ENCODE results near the gene CCDC85C. TPM values are rescaled to one million over a fixed set of nuclear protein-coding genes. Genes with fewer than 3 reads are reported as not detected.

Gene CCDC85C
- total RNA-seq, 1 experiment from 2014 or later: 42.3 TPM

GRCh38 chr14:99571303-99571986 is 32.6 kb downstream of the CCDC85C start (continued):
- no peak for TF ChIP-seq ZNF274 (IDR thresholded peaks at IDR 0.05; ENCODE audit: low read depth, low read length)
- TF ChIP-seq EGR1 (IDR thresholded peaks at IDR 0.05; ENCODE audit: low read depth): no peak
- TF ChIP-seq, protein P1, sequence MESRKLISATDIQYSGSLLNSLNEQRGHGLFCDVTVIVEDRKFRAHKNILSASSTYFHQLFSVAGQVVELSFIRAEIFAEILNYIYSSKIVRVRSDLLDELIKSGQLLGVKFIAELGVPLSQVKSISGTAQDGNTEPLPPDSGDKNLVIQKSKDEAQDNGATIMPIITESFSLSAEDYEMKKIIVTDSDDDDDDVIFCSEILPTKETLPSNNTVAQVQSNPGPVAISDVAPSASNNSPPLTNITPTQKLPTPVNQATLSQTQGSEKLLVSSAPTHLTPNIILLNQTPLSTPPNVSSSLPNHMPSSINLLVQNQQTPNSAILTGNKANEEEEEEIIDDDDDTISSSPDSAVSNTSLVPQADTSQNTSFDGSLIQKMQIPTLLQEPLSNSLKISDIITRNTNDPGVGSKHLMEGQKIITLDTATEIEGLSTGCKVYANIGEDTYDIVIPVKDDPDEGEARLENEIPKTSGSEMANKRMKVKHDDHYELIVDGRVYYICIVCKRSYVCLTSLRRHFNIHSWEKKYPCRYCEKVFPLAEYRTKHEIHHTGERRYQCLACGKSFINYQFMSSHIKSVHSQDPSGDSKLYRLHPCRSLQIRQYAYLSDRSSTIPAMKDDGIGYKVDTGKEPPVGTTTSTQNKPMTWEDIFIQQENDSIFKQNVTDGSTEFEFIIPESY (IDR thresholded peaks at IDR 0.05; ENCODE audit: extremely low read depth, insufficient replicate concordance, low read length): no peak

GRCh38 chr14:99570544-99571302 is 33.3 kb downstream of the CCDC85C start:
- TF ChIP-seq TCF7L2 (IDR thresholded peaks at IDR 0.05; ENCODE audit: borderline replicate concordance, extremely low read depth, insufficient read depth, insufficient read length) (no peak), RAD21 (IDR thresholded peaks at IDR 0.05; ENCODE audit: low read depth) (no peak), SRF (IDR thresholded peaks at IDR 0.05; ENCODE audit: low read depth) (no peak), EZH2phosphoT487 (IDR thresholded peaks at IDR 0.05; ENCODE audit: borderline replicate concordance) (no peak), CBX3 (IDR thresholded peaks at IDR 0.05; ENCODE audit: low read depth) (no peak), SIN3A (IDR thresholded peaks at IDR 0.05; ENCODE audit: low read depth) (no peak), YY1 (IDR thresholded peaks at IDR 0.05; ENCODE audit: extremely low read depth, insufficient replicate concordance, low read depth, low read length) (no peak), ATF3 (IDR thresholded peaks at IDR 0.05) (no peak), ZNF274 (IDR thresholded peaks at IDR 0.05; ENCODE audit: low read depth, low read length) (no peak), EZH2 (IDR thresholded peaks at IDR 0.05) (no peak), FOSL1 (IDR thresholded peaks at IDR 0.05; ENCODE audit: low read depth) (no peak), POLR2A (IDR thresholded peaks at IDR 0.05; ENCODE audit: borderline replicate concordance, extremely low read depth, insufficient read depth, insufficient read length) (no peak), SP1 (IDR thresholded peaks at IDR 0.05; ENCODE audit: low read depth) (no peak)
- TF ChIP-seq, protein P1 (IDR thresholded peaks at IDR 0.05; ENCODE audit: extremely low read depth, insufficient replicate concordance, low read length): no peak
- TF ChIP-seq, protein P2, sequence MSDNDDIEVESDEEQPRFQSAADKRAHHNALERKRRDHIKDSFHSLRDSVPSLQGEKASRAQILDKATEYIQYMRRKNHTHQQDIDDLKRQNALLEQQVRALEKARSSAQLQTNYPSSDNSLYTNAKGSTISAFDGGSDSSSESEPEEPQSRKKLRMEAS (IDR thresholded peaks at IDR 0.05): no peak
- intact Hi-C loops (cut with micrococcal nuclease): no loop called here
- peaks cover 44 to 52% of the 10 kb centered on the region in 2 experiments for H3K4me1 ChIP-seq (ENCODE audit: control insufficient read depth in 1 of 2, insufficient read depth in 2 of 2, low read length in 2 of 2)
- ChIA-PET RAD21 (ENCODE audit: low non-redundant PET in 1 of 2, low total read pairs in 2 of 2, uncharacterized antibody in 2 of 2, unreplicated experiment in 2 of 2) (no interaction called here), POLR2A (no interaction called here), CTCF (no interaction called here)
- no peaks in the 10 kb centered on the region for H3K36me3 ChIP-seq (ENCODE audit: control insufficient read depth in 1 of 2, insufficient read depth in 2 of 2, low read length in 2 of 2)
- no peaks in the 10 kb centered on the region for H3K9me3 ChIP-seq (ENCODE audit: control insufficient read depth in 1 of 2, insufficient read depth in 1 of 2, low read depth in 1 of 2, low read length in 2 of 2)
- no peaks in the 10 kb centered on the region for H3K27me3 ChIP-seq (ENCODE audit: insufficient read depth, low read length)
- BruUV-seq (replicated peaks): no TSS peak
- no peak overlapping the region for H3K4me2 ChIP-seq (ENCODE audit: low read length)
- no peaks in the 10 kb centered on the region for H3K9me2 ChIP-seq (ENCODE audit: insufficient read depth)
- no peak for ATAC-seq
- no peak overlapping the region for H3K4me3 ChIP-seq (replicated peaks in 1 of 2; ENCODE audit: low read depth in 1 of 2, low read length in 2 of 2)
- H3K9ac ChIP-seq (ENCODE audit: low read length): no peak overlapping the region
- peaks cover 4% of the 10 kb centered on the region; the same call in 1 of the 2 replicates for H4K20me1 ChIP-seq (ENCODE audit: insufficient read depth)
- H2AFZ ChIP-seq (ENCODE audit: low read depth, low read length, poor library complexity, severe bottlenecking): no peak overlapping the region
- peaks cover 41% of the 10 kb centered on the region for H3K79me2 ChIP-seq (ENCODE audit: insufficient read depth, low read length)
- no peak overlapping the region for H3K27ac ChIP-seq (ENCODE audit: low read depth, low read length)
- no peak for DNase-seq (ENCODE audit: low read depth, low spot score)

All from HCT116 (cell line).